GM18505 (cell line): Measurements from ENCODE around the gene DDX23.

Source experiments
- ATAC-seq: cut with Tn5 transposase; IDR thresholded peaks from one replicate; pipeline ENCODE4 v1.9.1; 2021; ENCODE audit not compliant: unreplicated experiment
- POLR2A ChIP-seq: IDR thresholded peaks from 4 replicates; pipeline ENCODE4 v1.6.1; 2011; ENCODE audit warnings: borderline replicate concordance; ENCODE audit not compliant: insufficient read depth, insufficient read length; ENCODE audit errors: extremely low read depth

The DDX23 gene

GRCh38 chr12:48851883-48852733 lies at the start of gene DDX23:
TSS of gene DDX23 (minus strand) at chr12:48852163. CDS start at chr12:48845782, 6,381 bp downstream.
- ATAC-seq = peak; percentile 94
- TF ChIP-seq POLR2A = peak; percentile 86

DNA sequence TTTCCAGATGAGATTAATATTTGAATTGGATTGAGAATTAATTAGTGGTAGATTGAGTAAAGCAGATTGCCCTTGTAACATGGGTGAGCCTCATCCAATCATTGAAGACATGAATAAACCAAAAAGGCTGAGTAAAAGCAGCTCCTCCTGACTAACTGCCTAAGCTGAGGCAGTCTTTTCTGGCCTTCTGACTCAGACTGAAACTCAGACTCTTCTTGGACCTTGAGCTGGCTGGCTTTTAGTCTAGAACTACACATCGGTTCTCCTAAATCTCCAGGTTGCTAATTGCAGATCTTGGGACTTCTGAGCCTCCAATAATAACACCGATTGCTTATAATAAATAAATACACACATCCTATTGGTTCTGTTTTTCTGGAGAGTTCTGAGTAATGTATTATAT lies 49.3 kb upstream of the DDX23 start:
- no peak for ATAC-seq
- no peak for TF ChIP-seq POLR2A

GRCh38 chr12:48899651-48900050 lies 47.7 kb upstream of the DDX23 start:
- no peak for TF ChIP-seq POLR2A
- ATAC-seq = no peak

- ATAC-seq = no peak
- no peak for TF ChIP-seq POLR2A
Measured at GRCh38 chr12:48894271-48894670, 42.3 kb upstream of the DDX23 start.

DNA sequence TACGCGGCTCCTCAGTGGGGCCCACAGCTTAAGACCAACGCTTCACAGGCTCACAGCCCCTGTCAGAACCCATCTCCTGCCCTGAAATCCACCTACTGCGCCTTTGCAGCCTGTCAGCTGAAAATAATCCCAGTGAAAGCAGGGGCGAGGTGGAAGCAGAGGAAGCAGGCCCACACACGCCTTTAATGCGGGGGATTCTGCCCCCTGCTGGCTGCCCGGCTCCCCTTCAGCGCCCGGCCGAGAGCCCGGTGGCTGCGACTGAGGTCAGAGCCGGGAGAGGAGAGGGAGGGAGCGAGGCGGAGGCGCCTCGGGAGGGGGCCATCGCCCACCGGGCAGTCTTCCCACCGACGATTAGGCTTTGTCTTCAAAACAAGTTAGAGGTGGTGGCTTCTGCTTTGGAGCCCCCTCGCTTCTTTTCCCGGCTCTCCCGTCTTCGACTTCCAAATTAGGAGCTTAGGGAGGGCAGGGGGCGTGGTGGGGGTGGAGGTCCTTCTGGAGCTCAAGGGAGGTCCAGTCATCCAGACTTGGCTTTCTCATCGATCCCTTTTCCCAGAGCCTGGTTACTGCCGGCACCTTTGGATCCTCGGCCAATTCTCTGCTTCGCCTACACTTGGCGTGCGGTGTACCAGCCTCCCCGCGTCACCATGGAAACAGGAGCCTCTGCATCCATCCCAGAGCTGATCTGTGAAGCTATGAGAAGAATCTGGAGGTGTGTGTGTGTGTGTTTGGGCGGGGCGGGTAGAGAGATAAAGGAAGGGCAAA lies 38.9 kb upstream of the DDX23 start:
- no peak for TF ChIP-seq POLR2A
- ATAC-seq = no peak

DNA sequence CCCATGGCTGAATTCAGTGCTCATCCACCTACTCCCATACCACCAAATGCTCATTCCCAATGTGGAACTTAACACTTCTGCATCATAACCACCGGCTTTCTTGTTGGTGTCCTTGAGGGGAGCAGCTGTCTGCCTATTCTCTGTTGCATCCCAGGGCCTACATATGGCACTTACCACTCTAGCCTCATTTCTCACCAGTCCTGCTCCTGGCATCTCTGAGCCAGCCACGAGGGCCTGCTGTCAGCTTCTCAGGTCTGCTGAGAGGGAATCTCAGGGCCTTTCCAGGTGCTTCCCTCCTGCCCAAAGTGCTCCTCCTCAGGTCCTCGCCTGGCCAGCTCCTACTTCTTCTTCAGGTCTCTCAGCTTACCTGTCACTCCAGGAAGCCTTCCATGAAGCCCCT lies 37.7 kb upstream of the DDX23 start:
- ATAC-seq = no peak
- no peak for TF ChIP-seq POLR2A

DNA sequence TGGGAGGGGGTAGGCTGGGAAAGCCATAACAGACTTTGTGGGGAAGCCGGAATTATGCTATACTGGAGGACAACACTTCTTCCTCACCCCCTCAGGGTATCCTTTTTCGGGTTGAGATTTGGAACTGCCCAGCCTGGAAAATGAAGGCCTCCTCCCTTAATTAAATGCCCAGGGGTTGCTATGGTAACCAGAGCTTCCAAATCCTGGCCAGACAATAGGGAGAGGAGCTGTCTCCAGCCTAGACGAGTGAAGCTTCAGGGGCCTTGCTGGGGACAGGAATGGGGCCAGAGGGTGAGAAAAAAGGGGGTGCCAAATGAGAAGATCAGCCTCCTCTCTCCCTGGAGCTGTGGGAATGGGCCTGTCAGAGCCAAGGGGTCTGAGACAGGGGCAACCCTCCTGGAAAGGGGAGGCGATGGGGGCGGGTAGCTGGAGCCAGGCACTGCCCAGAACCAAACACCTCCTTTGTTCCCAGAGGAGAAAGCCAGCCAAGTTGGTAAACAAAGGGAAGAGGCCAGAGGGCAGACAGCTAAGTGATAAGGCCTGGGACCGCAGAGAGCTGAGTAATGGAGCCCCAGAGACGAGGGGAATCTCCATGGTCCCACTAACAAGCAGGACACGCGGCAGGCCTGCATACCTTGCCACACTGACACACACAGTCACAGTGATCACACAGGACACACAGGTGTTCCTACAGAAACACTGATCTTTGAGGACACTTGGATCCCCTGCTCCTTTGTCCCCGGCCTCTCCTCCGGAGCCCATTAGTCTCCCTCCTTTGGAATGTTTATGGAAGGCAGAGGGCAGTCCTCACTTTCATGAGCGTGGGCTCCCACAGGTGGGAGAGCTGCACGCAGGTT lies 31.6 kb upstream of the DDX23 start:
- ATAC-seq = no peak
- no peak for TF ChIP-seq POLR2A

GRCh38 chr12:48882972-48883304 lies 31.0 kb upstream of the DDX23 start:
- no peak for ATAC-seq
- no peak for TF ChIP-seq POLR2A

DNA sequence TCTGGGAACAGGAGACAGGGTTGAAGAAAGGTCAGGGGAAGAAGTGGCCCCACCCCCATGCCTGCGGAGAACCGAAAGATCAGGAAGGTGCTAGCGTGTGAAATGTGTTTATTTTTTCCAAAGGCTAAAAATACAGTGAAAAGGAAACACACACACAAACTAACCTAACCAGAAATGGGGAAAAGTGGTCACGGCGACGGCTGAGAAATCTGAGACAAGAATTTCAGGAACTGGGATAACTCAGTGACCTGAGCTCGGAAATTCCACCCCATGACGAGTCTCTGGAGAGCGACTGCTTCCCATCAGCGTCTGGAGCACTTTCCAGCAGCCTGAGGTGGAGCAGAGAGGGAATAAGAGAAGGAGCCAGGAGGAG lies 30.3 kb upstream of the DDX23 start:
- ATAC-seq = no peak
- TF ChIP-seq POLR2A = no peak

GRCh38 chr12:48881686-48882314 lies 29.8 kb upstream of the DDX23 start:
- ATAC-seq = no peak
- no peak for TF ChIP-seq POLR2A

- TF ChIP-seq POLR2A = no peak
- no peak for ATAC-seq
Measured at GRCh38 chr12:48880647-48881046, 28.7 kb upstream of the DDX23 start.

DNA sequence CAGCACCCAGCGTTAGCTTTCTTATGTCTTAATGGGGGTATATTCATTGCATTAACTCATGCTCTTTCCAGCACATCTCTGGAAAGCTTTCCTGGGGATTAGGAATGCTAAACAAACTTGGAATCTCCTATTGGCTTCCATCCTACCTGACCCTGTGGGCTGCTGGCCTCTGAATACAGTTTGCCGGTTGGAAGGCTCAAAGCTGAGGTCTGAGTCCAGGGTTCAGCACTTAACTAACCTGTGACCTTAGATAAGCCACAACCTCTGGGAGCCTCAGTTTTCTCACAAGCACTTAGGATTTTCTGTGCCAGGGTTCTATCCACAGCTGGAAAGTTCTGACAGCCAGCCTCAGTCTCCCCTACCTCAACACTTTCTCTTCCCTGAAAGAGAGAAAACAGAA lies 26.6 kb upstream of the DDX23 start:
- no peak for TF ChIP-seq POLR2A
- no peak for ATAC-seq
